HPDE6-E6E7 (cell line): ENCODE data around the gene ITM2B.

ENCODE experiments used
- DNase-seq: peaks from one replicate; pipeline ENCODE4 v3.0.0; 2011; ENCODE audit warnings: missing footprints; ENCODE audit errors: extremely low spot score

ITM2B gene

DNA sequence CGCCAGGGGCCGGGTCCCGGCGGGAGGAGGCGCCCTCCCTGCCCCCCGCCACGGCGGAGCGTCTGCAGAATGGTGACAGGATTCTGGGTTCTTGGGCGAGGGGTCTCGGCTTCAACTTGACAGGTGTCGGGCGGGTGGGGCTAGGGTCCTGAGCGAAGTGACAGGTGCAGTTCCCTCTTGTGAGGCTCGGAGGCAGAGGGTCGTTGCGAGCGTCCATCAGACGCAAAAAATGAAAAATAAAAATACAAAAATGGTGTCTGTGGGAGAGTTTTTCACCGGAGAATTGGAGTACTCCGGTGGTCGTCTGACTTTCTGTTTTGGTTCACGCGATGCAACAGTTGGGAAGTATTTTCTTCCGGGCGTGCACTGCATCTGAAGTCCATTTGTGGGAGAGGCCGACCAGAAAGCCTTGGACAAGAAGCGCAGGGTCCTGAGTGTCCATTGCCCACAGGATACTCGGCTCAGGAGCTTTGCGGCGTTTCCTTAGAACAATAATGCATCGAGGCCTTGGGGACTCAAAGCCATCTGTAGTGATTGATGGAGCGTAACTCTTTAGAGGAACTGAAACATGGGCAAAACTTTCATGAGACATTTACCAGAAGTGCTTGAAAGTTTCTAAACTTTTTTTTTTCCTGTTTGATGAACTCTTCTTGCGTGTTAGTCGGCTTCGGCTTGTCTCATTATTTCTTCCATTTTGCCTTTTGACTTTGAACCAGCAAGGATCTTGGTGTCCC, 71.3 kb downstream of the ITM2B start:
- peak; percentile 0 for DNase-seq

DNA sequence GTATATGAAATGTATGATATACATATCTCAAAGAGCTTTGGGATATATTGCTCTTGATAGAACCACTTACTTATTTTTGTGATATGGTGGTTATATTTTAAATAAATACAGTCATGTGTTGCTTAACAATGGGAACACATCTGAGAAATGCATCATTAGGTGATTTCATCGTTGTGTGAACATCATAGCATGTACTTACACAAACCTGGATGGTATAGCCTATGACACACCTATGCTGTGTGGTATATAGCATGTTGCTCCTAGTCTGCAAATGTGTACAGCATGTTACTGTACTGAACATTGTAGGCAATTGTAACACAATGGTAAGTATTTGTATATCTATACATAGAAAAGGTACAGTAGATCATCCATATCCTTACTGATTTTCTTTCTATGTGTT, 78.2 kb downstream of the ITM2B start:
- DNase-seq, result no peak

DNA sequence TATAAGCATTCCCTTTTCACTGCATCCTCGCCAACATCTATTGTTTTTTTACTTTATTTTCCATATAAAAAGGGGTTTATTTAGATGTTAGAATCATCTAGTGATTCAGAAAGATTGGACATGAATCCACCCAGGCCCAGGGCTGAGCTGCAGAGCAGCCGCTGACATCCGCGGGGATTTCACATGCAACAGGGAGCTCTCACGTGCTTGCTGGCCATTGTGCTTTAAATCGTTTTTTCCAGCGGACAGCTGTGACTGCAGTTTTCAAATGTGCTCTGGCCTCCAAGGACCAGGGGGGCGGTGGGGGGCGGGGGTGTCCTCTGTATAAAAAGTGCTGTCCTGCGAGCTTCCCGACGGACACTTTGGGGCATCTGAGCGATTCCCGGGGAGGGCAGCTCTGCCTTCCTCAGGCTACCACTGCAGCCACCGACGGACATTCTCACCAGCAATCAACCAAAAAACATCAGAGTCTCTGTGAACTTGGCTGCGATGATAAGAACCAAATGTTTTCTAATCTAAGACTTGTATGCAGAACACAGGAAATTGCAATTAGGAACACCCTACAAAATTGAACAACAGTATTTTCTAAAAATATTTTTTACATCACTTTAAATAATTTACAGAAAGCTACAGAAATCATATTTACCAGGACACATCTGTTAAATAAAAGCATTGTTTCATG, 83.1 kb downstream of the ITM2B start:
- DNase-seq, result no peak

DNA sequence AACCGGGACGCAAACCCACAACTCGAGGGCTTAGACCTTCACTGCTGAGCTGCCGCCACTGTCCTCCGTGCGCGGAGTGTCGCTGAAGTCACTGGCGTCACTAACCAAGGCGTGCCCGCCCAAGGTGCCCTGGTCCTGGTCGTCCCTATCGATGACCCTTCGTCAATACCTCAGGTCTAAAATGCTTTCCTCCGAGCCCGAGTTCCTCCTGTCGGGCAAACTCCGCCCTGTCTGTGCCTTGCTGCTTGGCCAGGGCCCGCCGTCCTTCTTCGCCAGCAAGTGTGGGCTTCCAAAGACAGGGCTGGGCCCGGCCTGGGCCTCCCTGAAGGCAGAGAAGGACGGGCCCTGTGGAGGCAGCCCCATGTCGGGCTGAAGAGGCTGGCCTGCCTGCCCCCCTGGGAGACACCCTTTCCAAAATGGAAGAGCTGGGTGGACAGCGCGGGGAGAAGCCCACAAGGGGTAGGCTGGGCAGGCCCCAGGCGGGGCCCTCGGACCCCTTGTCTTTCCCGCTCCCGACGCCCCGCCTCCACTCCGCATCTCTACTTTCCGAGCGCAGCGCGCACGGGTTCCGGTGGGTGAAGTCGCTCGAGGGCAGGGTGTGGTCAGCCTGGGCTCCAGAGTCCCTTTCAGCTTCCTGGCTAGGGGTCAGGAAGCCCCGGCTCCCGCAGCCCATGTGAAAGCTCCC, 84.0 kb downstream of the ITM2B start:
- DNase-seq, result no peak

DNA sequence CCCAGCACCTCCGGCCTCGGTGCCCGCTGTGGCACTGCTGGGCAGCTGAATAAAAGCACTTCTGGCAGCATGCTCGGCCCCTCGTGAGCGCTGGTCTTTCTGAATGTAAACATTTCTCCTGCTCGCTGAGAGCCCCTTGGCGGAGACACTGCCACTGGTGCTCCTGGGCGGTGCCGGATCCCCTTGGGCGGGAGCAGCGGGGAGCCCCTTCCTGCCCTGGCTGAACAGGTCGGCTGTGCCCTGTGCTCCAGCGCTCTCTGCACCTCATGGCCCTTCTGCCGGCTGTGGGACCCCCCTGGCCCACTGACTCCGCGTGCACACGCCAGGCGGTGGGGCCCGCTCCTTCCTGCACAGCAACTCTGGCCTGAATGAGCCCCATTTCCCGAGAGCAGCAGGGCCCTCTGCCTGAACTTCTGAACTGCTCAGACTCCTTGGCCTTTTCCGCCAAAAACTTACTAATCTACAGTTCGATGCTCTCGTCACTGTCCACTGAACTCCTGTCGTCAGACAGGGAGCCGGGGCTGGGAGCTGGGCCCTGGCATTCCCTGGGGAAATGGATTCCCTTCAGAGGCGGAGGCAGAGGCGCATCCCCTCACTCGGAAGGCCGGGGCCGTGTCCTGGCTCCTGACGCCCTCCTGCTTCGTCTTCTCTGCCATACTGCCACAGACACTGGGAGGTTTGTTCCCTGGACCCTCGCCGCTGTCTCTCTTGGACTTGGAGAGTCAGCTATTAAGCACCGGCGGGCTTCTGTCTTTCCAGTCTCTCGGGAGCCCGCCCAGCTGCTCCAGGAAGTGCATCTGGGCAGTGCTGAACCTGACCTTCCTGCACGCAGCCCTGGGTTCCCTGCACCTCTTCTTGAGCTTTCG, 84.7 kb downstream of the ITM2B start:
- DNase-seq, result no peak

DNA sequence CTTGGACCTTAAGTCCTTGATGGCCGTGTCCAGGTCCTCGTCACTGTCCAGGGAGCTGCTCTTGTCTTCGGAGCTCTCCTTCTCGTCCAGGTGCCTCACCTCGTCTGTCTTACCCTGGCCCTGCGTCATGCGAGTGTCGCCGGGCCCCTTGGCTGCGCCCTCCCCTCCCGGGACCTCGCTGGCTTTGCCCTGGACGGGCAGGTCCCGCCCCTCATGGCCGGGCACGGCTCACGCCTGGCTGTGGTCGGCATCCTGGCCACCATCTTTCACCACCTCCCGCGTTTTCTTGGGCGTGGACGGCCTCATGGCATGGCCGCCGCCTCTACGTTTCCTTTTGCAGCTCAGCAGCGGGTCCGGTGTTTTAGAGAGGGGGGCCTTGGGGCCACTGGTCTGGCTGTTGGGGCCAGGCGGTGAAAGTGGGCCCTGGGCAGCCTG, 85.4 kb downstream of the ITM2B start:
- no peak for DNase-seq

DNA sequence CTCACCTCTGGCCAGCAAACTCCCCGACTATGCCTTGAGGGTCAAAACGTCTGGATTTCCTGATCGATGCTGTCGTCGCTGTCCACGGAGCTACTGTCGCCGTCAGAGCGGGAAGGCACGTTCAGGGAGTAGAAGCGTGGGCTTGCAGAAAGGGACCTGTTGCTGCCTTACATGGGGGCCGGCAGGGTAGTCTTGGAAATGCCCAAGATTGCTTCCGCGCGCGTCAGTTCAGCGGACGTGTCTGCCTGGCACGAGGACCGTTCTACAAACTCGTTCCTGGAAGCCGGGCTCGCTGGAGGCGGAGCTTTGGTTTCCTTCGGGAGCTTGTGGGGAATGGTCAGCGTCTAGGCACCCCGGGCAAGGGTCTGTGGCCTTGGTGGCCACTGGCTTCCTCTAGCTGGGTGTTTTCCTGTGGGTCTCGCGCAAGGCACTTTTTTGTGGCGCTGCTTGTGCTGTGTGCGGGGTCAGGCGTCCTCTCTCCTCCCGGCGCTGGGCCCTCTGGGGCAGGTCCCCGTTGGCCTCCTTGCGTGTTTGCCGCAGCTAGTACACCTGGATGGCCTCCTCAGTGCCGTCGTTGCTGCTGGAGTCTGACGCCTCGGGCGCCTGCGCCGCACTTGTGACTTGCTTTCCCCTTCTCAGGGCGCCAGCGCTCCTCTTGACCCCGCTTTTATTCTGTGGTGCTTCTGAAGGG, 86.0 kb downstream of the ITM2B start:
- no peak for DNase-seq
